Activated T-helper 2 cell treated with anti-CD3 and anti-CD28 coated beads, Interferon-gamma antibody, Interleukin-2, Interleukin-4, amounts not matched to agents 10 μg/mL and 5 μg/mL and 100 μg/mL, durations not matched to agents 14 hours and 24 hours and 36 hours (primary cell): ENCODE measurements around the gene ZCCHC3. TPM values are rescaled to one million over a fixed set of nuclear protein-coding genes. Genes with fewer than 3 reads are reported as not detected.
A peak's percentile ranks its signal among the peaks of the same experiment; 100 is the strongest.

Source experiments
- DNase-seq: peaks from one replicate; pipeline ENCODE4 v3.0.0; 2021; ENCODE audit warnings: low spot score
- H3K27ac Mint-ChIP-seq: one replicate; pipeline ENCODE4 v1.8.0; 2021; ENCODE audit warnings: mixed read lengths
- H3K27me3 Mint-ChIP-seq: one replicate; pipeline ENCODE4 v1.8.0; 2021; ENCODE audit warnings: low read depth, mixed read lengths
- H3K36me3 Mint-ChIP-seq: one replicate; pipeline ENCODE4 v1.8.0; 2021; ENCODE audit warnings: low read depth, mixed read lengths
- H3K4me1 Mint-ChIP-seq: one replicate; pipeline ENCODE4 v1.8.0; 2021; ENCODE audit warnings: low read depth, mixed read lengths
- H3K4me3 Mint-ChIP-seq: one replicate; pipeline ENCODE4 v1.8.0; 2021; ENCODE audit warnings: low read depth, mild to moderate bottlenecking, moderate library complexity, mixed read lengths
- H3K9me3 Mint-ChIP-seq: one replicate; pipeline ENCODE4 v1.8.0; 2021; ENCODE audit warnings: mixed read lengths
- intact Hi-C: fragments of 100-400 bp; cut with micrococcal nuclease; formaldehyde crosslinking; loops from one replicate; pipeline ENCODE4 v1.15.1; 2023
- total RNA-seq: library from RNA; stranded (reverse); gene quantifications from 2 replicates; pipeline ENCODE4 v1.2.3, GENCODE V29; 2022

The ZCCHC3 gene
- total RNA-seq, 1 donor from 2014 or later = 27.6 TPM

GRCh38 chr20:309841-310644 lies 12.7 kb downstream of the ZCCHC3 start:
- intact Hi-C loops = loop anchor here (1.0 kb wide), 1 partner anchor 14 kb away; no protein-coding TSS in a partner anchor
- no peaks in the 10 kb centered on the region for H3K36me3 Mint-ChIP-seq
- H3K27ac Mint-ChIP-seq = peak overlapping the region; percentile 86
- H3K27me3 Mint-ChIP-seq = no peaks in the 10 kb centered on the region
- no peaks in the 10 kb centered on the region for H3K9me3 Mint-ChIP-seq
- peaks cover 17% of the 10 kb centered on the region for H3K4me1 Mint-ChIP-seq
- peak; percentile 83 for DNase-seq
- H3K4me3 Mint-ChIP-seq = peak overlapping the region; percentile 78

- Mint-ChIP-seq H3K36me3 (no peaks in the 10 kb centered on the region), H3K4me3 (peak overlapping the region; percentile 78), H3K27ac (peak overlapping the region; percentile 86), H3K27me3 (no peaks in the 10 kb centered on the region), H3K9me3 (no peaks in the 10 kb centered on the region), H3K4me1 (peaks cover 17% of the 10 kb centered on the region)
- DNase-seq = no peak
- intact Hi-C loops = loop anchor here (1.0 kb wide), 1 partner anchor 14 kb away; no protein-coding TSS in a partner anchor
Observed at GRCh38 chr20:310645-311044, 13.3 kb downstream of the ZCCHC3 start.

GRCh38 chr20:311609-312008 lies 14.2 kb downstream of the ZCCHC3 start:
- Mint-ChIP-seq H3K9me3 (no peaks in the 10 kb centered on the region), H3K27ac (no peak overlapping the region), H3K36me3 (no peaks in the 10 kb centered on the region), H3K4me1 (peaks cover 17% of the 10 kb centered on the region), H3K4me3 (no peak overlapping the region), H3K27me3 (no peaks in the 10 kb centered on the region)
- no peak for DNase-seq
- intact Hi-C loops = no loop called here

- DNase-seq = no peak
- Mint-ChIP-seq H3K4me3 (no peak overlapping the region), H3K36me3 (no peaks in the 10 kb centered on the region), H3K4me1 (peaks cover 17% of the 10 kb centered on the region), H3K9me3 (no peaks in the 10 kb centered on the region), H3K27ac (no peak overlapping the region), H3K27me3 (no peaks in the 10 kb centered on the region)
- intact Hi-C loops = no loop called here
Observed at GRCh38 chr20:312067-312466, 14.7 kb downstream of the ZCCHC3 start.

GRCh38 chr20:312866-313265 lies 15.5 kb downstream of the ZCCHC3 start:
- H3K4me3 Mint-ChIP-seq = no peak overlapping the region
- H3K27me3 Mint-ChIP-seq = no peaks in the 10 kb centered on the region
- no peaks in the 10 kb centered on the region for H3K9me3 Mint-ChIP-seq
- no peak overlapping the region for H3K27ac Mint-ChIP-seq
- H3K4me1 Mint-ChIP-seq = peaks cover 17% of the 10 kb centered on the region
- H3K36me3 Mint-ChIP-seq = no peaks in the 10 kb centered on the region
- intact Hi-C loops = no loop called here
- no peak for DNase-seq

- Mint-ChIP-seq H3K27me3 (no peaks in the 10 kb centered on the region), H3K4me1 (peaks cover 17% of the 10 kb centered on the region), H3K4me3 (no peak overlapping the region), H3K9me3 (no peaks in the 10 kb centered on the region), H3K27ac (no peak overlapping the region), H3K36me3 (no peaks in the 10 kb centered on the region)
- no peak for DNase-seq
- intact Hi-C loops = no loop called here
Observed at GRCh38 chr20:313402-313801, 16.0 kb downstream of the ZCCHC3 start.

- Mint-ChIP-seq H3K27ac (no peak overlapping the region), H3K4me1 (peaks cover 17% of the 10 kb centered on the region), H3K4me3 (no peak overlapping the region), H3K36me3 (no peaks in the 10 kb centered on the region), H3K27me3 (no peaks in the 10 kb centered on the region), H3K9me3 (no peaks in the 10 kb centered on the region)
- no peak for DNase-seq
- intact Hi-C loops = no loop called here
Observed at GRCh38 chr20:313948-314347, 16.6 kb downstream of the ZCCHC3 start.

GRCh38 chr20:316316-317068 lies 19.1 kb downstream of the ZCCHC3 start:
- Mint-ChIP-seq H3K4me1 (peaks cover 6% of the 10 kb centered on the region), H3K9me3 (no peaks in the 10 kb centered on the region), H3K36me3 (no peaks in the 10 kb centered on the region), H3K27ac (no peak overlapping the region), H3K27me3 (no peaks in the 10 kb centered on the region), H3K4me3 (no peak overlapping the region)
- intact Hi-C loops = no loop called here
- DNase-seq = no peak

GRCh38 chr20:324177-325044 lies 27.0 kb downstream of the ZCCHC3 start:
- H3K4me3 Mint-ChIP-seq = peak overlapping the region; percentile 86
- peaks cover 14% of the 10 kb centered on the region for H3K4me1 Mint-ChIP-seq
- peak overlapping the region; percentile 84 for H3K27ac Mint-ChIP-seq
- DNase-seq = peak; percentile 88
- H3K27me3 Mint-ChIP-seq = no peaks in the 10 kb centered on the region
- no peaks in the 10 kb centered on the region for H3K9me3 Mint-ChIP-seq
- H3K36me3 Mint-ChIP-seq = peaks cover 5% of the 10 kb centered on the region
- intact Hi-C loops = loop anchor here (1.0 kb wide), 2 partner anchors 14 to 27 kb away; partner anchors contain the start of gene ZCCHC3

GRCh38 chr20:325045-325888 lies 27.9 kb downstream of the ZCCHC3 start, which contains the start of gene SOX12:
Gene SOX12, plus strand, starts transcription at chr20:325552. Its CDS starts 373 bp downstream, at chr20:325925.
- Mint-ChIP-seq H3K4me3 (peak within 1 kb of the TSS; percentile 86), H3K27me3 (no peaks in the 10 kb centered on the region), H3K9me3 (no peaks in the 10 kb centered on the region), H3K36me3 (peaks cover 5% of the 10 kb centered on the region), H3K27ac (peak within 1 kb of the TSS; percentile 85), H3K4me1 (peaks cover 18% of the 10 kb centered on the region)
- intact Hi-C loops = no loop called here
- DNase-seq = peak; percentile 96

- DNase-seq = peak; percentile 48
- Mint-ChIP-seq H3K27me3 (no peaks in the 10 kb centered on the region), H3K4me1 (peaks cover 23% of the 10 kb centered on the region), H3K4me3 (peak overlapping the region; percentile 81), H3K27ac (peak overlapping the region; percentile 85), H3K9me3 (no peaks in the 10 kb centered on the region), H3K36me3 (peaks cover 5% of the 10 kb centered on the region)
- intact Hi-C loops = loop anchor here (2.0 kb wide), 1 partner anchor 21 kb away; the partner anchor contains the start of gene NRSN2
Observed at GRCh38 chr20:325889-326644, 28.7 kb downstream of the ZCCHC3 start.
